ENCODE measurements around the gene BCOR. TPM values are rescaled to one million over a fixed set of nuclear protein-coding genes. Genes with fewer than 3 reads are reported as not detected.

BCOR gene
- total RNA-seq, 1 experiment from 2014 or later: 48.3 TPM

DNA sequence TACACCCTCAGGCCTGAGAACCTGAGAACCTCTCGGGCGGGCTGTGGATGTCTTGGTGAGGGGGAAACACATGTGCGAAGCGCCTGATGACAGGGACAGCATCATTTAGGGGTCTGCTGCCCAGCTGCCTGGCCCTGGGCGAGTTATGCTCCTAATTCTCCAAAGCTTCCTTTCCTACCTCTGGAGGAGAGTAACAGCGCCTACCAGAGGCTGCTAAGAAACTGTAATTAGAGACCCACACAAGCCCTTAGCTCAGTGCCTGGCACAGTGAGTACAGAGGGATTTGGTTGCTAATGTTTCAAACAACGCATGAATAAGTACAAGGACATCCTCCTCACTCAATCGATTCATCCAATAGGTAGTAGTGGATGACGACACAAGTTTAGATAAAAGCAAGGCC lies 40.4 kb downstream of the BCOR start:
- POLR2A ChIA-PET: no interaction called here
- H3K9me3 ChIP-seq (ENCODE audit: control insufficient read depth, insufficient read depth, low read depth, low read length): no peaks in the 10 kb centered on the region; the same call in 1 of the 2 replicates
- H3K36me3 ChIP-seq (ENCODE audit: control insufficient read depth, insufficient read depth, low read length): peaks cover 13% of the 10 kb centered on the region
- DNase-seq (ENCODE audit: low read depth, low spot score): no peak
- no TSS peak for BruUV-seq (replicated peaks)
- no peak overlapping the region for H3K4me3 ChIP-seq (ENCODE audit: low read depth in 2 of 2, low read length in 2 of 2)
- in situ Hi-C loops (cut with HindIII; ENCODE audit: low pct_unique_long_range_greater_than_20kb, low sequenced_read_pairs): no loop called here
- H3K4me1 ChIP-seq (ENCODE audit: control insufficient read depth, insufficient read depth, low read length): no peaks in the 10 kb centered on the region
- CTCF ChIA-PET: interaction anchor here (0.6 kb wide), 1 partner anchor 83 kb away, joined by 6 read pairs; no protein-coding TSS in a partner anchor
- ATAC-seq: no peak
- TF ChIP-seq POLR2AphosphoS5 (IDR thresholded peaks at IDR 0.05; ENCODE audit: low read depth, low read length): no peak
- TF ChIP-seq, protein P1, sequence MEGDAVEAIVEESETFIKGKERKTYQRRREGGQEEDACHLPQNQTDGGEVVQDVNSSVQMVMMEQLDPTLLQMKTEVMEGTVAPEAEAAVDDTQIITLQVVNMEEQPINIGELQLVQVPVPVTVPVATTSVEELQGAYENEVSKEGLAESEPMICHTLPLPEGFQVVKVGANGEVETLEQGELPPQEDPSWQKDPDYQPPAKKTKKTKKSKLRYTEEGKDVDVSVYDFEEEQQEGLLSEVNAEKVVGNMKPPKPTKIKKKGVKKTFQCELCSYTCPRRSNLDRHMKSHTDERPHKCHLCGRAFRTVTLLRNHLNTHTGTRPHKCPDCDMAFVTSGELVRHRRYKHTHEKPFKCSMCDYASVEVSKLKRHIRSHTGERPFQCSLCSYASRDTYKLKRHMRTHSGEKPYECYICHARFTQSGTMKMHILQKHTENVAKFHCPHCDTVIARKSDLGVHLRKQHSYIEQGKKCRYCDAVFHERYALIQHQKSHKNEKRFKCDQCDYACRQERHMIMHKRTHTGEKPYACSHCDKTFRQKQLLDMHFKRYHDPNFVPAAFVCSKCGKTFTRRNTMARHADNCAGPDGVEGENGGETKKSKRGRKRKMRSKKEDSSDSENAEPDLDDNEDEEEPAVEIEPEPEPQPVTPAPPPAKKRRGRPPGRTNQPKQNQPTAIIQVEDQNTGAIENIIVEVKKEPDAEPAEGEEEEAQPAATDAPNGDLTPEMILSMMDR (IDR thresholded peaks at IDR 0.05): no peak
- TF ChIP-seq SIN3A (IDR thresholded peaks at IDR 0.05; ENCODE audit: borderline replicate concordance, insufficient read depth, low read depth, low read length): no peak
- TF ChIP-seq REST (IDR thresholded peaks at IDR 0.05; ENCODE audit: insufficient read depth in 1 of 2, low read depth in 2 of 2, low read length in 1 of 2): no peak
- TF ChIP-seq TCF7L2 (IDR thresholded peaks at IDR 0.05; ENCODE audit: low read depth, low read length): no peak
- H3K27me3 ChIP-seq (ENCODE audit: control insufficient read depth, insufficient read depth, low read length): no peaks in the 10 kb centered on the region
- intact Hi-C loops (cut with micrococcal nuclease; ENCODE audit: unreplicated experiment): no loop called here
- no peak overlapping the region for H3K27ac ChIP-seq (ENCODE audit: low read length)

DNA sequence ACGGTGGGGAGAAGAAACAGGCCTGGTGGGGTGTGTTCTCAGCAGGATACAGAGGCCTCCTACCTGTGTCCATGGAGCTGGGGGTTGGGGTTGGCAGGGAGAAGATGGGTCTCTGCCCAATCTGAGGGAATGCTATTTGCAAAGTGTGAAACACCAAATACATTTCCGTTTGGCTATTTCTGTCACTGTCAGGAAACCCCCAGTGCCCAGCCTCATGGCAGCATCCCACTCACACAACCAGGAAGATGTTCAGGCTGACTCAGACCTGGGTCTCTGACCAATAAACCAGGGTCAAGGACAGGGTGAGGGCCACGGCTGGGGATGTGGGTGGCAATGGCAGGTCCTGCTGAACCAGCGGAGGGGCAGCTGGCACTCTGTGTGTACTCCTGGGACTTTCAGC lies 41.3 kb downstream of the BCOR start:
- no peak overlapping the region for H3K27ac ChIP-seq (ENCODE audit: low read length)
- no TSS peak for BruUV-seq (replicated peaks)
- peaks cover 18% of the 10 kb centered on the region for H3K36me3 ChIP-seq (ENCODE audit: control insufficient read depth, insufficient read depth, low read length)
- H3K4me1 ChIP-seq (ENCODE audit: control insufficient read depth, insufficient read depth, low read length): no peaks in the 10 kb centered on the region
- no peaks in the 10 kb centered on the region; the same call in 1 of the 2 replicates for H3K9me3 ChIP-seq (ENCODE audit: control insufficient read depth, insufficient read depth, low read depth, low read length)
- in situ Hi-C loops (cut with HindIII; ENCODE audit: low pct_unique_long_range_greater_than_20kb, low sequenced_read_pairs): no loop called here
- POLR2A ChIA-PET: no interaction called here
- TF ChIP-seq REST (IDR thresholded peaks at IDR 0.05; ENCODE audit: insufficient read depth in 1 of 2, low read depth in 2 of 2, low read length in 1 of 2) (no peak), SIN3A (IDR thresholded peaks at IDR 0.05; ENCODE audit: borderline replicate concordance, insufficient read depth, low read depth, low read length) (no peak), TCF7L2 (IDR thresholded peaks at IDR 0.05; ENCODE audit: low read depth, low read length) (no peak), POLR2AphosphoS5 (IDR thresholded peaks at IDR 0.05; ENCODE audit: low read depth, low read length) (no peak)
- TF ChIP-seq, protein P1 (IDR thresholded peaks at IDR 0.05): no peak
- H3K4me3 ChIP-seq (ENCODE audit: low read depth in 2 of 2, low read length in 2 of 2): no peak overlapping the region
- CTCF ChIA-PET: no interaction called here
- intact Hi-C loops (cut with micrococcal nuclease; ENCODE audit: unreplicated experiment): no loop called here
- ATAC-seq (no peak), DNase-seq (ENCODE audit: low read depth, low spot score) (no peak)
- no peaks in the 10 kb centered on the region for H3K27me3 ChIP-seq (ENCODE audit: control insufficient read depth, insufficient read depth, low read length)
